ENCODE results near the gene NAPEPLD.
"Not testable (repeated sequence)": the region's sequence is repeated elsewhere in the genome, so short reads cannot be mapped to it uniquely, and the experiment has no call there.

Gene NAPEPLD

DNA sequence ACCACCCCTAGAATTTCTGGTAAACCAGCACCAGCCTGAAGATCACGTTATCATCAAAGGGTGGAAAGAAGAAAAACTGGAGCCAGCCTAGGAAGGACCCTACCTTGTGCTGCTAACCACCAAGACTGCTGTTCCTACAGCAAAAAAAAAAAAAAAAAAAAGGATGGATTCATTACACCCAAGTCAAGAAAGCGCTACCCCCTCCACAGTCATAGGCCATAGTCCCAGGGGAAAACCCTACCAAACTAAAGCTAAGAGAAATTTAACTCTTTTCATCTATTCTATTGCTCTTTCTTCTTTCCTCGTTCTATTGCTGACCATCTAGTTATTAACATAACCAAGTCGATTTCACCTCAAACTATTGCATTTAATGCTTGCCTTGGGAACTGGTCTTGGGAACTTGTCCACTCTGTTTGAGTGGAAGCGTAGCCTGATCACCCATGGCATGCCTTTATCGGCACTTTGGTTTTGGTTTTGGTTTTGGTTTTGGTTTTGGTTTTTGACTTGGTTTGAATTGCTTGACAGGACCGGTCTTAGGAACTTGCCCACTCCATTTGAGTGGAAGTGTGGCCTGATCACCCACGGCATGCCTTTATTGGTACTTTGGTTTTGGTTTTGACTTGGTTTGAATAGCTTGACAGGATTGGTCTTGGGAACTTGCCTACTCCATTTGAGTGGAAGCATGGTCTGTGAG is 6.6 kb upstream of the NAPEPLD start:
- not testable (repeated sequence) for H3K9me3 ChIP-seq (ENCODE audit: control insufficient read depth, insufficient read depth, low read depth, low read length); H3K4me1 ChIP-seq (ENCODE audit: control insufficient read depth, insufficient read depth, low read length); H3K9ac ChIP-seq (ENCODE audit: low read length); H3K27me3 ChIP-seq (ENCODE audit: control insufficient read depth, insufficient read depth, low read length); H3K36me3 ChIP-seq (ENCODE audit: control insufficient read depth, insufficient read depth, low read length); H3K27ac ChIP-seq (ENCODE audit: low read depth, low read length); H3K4me3 ChIP-seq (ENCODE audit: low read depth, low read length)

DNA sequence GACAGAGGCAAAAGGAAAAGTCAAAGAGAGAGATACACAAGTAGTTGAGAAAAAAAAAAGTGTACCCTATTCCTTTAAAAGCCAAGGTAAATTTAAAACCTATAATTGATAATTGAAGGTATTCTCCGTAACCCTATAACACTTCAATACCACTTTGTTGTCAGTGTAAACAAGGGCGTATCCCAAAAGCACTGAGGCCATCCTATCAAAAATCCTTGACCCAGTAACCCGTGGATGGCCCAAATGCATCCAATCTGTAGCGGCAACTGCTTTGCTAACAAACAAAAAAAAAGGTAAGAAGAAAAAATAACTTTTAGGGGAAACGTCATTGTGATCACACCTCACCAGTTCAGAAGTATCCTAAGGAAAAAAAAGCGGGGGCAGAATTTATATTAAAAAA is 5.1 kb upstream of the NAPEPLD start:
- H3K27ac ChIP-seq (ENCODE audit: low read depth, low read length) = no peak overlapping the region
- no peak overlapping the region for H3K9ac ChIP-seq (ENCODE audit: low read length)
- H3K4me1 ChIP-seq (ENCODE audit: control insufficient read depth, insufficient read depth, low read length) = peaks cover 9% of the 10 kb centered on the region; the same call in 1 of the 2 replicates
- no peaks in the 10 kb centered on the region for H3K27me3 ChIP-seq (ENCODE audit: control insufficient read depth, insufficient read depth, low read length)
- no peak overlapping the region for H3K4me3 ChIP-seq (ENCODE audit: low read depth, low read length)
- no peaks in the 10 kb centered on the region for H3K36me3 ChIP-seq (ENCODE audit: control insufficient read depth, insufficient read depth, low read length)
- no peaks in the 10 kb centered on the region for H3K9me3 ChIP-seq (ENCODE audit: control insufficient read depth, insufficient read depth, low read depth, low read length)

- not testable (repeated sequence) for H3K4me3 ChIP-seq (ENCODE audit: low read depth, low read length); H3K27ac ChIP-seq (ENCODE audit: low read depth, low read length)
Measured at GRCh38 chr7:103152744-103153617, 4.1 kb upstream of the NAPEPLD start.

GRCh38 chr7:103151993-103152676 is 3.2 kb upstream of the NAPEPLD start:
- not testable (repeated sequence) for H3K4me3 ChIP-seq (ENCODE audit: low read depth, low read length); H3K9ac ChIP-seq (ENCODE audit: low read length); H3K36me3 ChIP-seq (ENCODE audit: control insufficient read depth, insufficient read depth, low read length); H3K27me3 ChIP-seq (ENCODE audit: control insufficient read depth, insufficient read depth, low read length); H3K9me3 ChIP-seq (ENCODE audit: control insufficient read depth, insufficient read depth, low read depth, low read length); H3K27ac ChIP-seq (ENCODE audit: low read depth, low read length)
- peaks cover 13% of the 10 kb centered on the region; the same call in 1 of the 2 replicates for H3K4me1 ChIP-seq (ENCODE audit: control insufficient read depth, insufficient read depth, low read length)

More at GRCh38 chr7:103152744-103153617, 4.1 kb upstream of the NAPEPLD start:
- not testable (repeated sequence) for H3K9me3 ChIP-seq (ENCODE audit: control insufficient read depth, insufficient read depth, low read depth, low read length); H3K9ac ChIP-seq (ENCODE audit: low read length); H3K36me3 ChIP-seq (ENCODE audit: control insufficient read depth, insufficient read depth, low read length); H3K4me1 ChIP-seq (ENCODE audit: control insufficient read depth, insufficient read depth, low read length); H3K27me3 ChIP-seq (ENCODE audit: control insufficient read depth, insufficient read depth, low read length)

DNA sequence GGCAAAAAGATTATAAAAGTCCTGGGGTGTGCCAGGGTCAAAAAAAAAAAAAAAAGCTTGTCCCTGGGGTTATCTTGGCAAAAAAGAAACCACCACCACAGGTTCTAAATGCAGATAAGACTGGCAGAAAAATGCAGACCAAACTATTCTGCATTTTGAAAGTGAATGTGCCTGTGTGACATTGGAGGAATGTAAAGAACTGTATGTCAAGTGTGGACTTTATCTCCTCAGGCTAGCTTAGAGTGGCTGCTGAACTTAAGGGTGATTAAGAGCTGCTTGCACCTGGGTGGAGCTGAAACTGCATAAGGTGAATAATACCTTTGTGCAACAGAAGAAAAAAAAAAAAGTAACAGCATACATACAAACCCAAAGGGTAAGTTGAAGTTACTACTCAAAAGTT is 1.3 kb upstream of the NAPEPLD start:
- Histone ChIP-seq H3K36me3 (ENCODE audit: control insufficient read depth, insufficient read depth, low read length) (no peaks in the 10 kb centered on the region), H3K27ac (ENCODE audit: low read depth, low read length) (no peak overlapping the region), H3K9ac (ENCODE audit: low read length) (no peak overlapping the region), H3K4me1 (ENCODE audit: control insufficient read depth, insufficient read depth, low read length) (peaks cover 21% of the 10 kb centered on the region), H3K27me3 (ENCODE audit: control insufficient read depth, insufficient read depth, low read length) (no peaks in the 10 kb centered on the region), H3K9me3 (ENCODE audit: control insufficient read depth, insufficient read depth, low read depth, low read length) (no peaks in the 10 kb centered on the region), H3K4me3 (ENCODE audit: low read depth, low read length) (peak overlapping the region; percentile 84; the same call in 1 of the 2 replicates)

DNA sequence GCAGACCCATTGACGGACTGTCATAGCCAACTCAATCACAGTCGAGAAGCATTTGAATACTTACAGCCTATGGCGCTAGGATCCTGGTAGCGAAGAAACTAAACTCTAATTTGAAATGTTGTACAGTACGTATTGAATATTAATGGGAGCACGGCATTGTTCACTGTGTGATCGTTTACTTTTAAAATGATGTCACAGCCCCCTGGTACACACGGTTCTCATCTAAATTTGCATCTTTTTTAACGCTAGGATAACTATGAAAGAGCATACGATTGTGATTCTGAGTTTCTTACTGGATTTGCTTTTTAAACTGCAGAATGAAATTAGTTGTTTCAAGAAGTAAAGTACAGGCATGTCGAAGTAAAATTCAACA is 895 bp upstream of the NAPEPLD start:
- no peaks in the 10 kb centered on the region for H3K36me3 ChIP-seq (ENCODE audit: control insufficient read depth, insufficient read depth, low read length)
- peak overlapping the region; percentile 93 for H3K9ac ChIP-seq (ENCODE audit: low read length)
- H3K4me3 ChIP-seq (ENCODE audit: low read depth, low read length) = peak overlapping the region; percentile 84
- peak overlapping the region; percentile 91; the same call in 1 of the 2 replicates for H3K27ac ChIP-seq (ENCODE audit: low read depth, low read length)
- no peaks in the 10 kb centered on the region for H3K9me3 ChIP-seq (ENCODE audit: control insufficient read depth, insufficient read depth, low read depth, low read length)
- H3K27me3 ChIP-seq (ENCODE audit: control insufficient read depth, insufficient read depth, low read length) = no peaks in the 10 kb centered on the region
- peaks cover 21% of the 10 kb centered on the region for H3K4me1 ChIP-seq (ENCODE audit: control insufficient read depth, insufficient read depth, low read length)

GRCh38 chr7:103148131-103148993 is 537 bp downstream of the NAPEPLD start:
- no peaks in the 10 kb centered on the region for H3K27me3 ChIP-seq (ENCODE audit: control insufficient read depth, insufficient read depth, low read length)
- H3K27ac ChIP-seq (ENCODE audit: low read depth, low read length) = peak overlapping the region; percentile 91
- peak overlapping the region; percentile 93 for H3K9ac ChIP-seq (ENCODE audit: low read length)
- no peaks in the 10 kb centered on the region for H3K9me3 ChIP-seq (ENCODE audit: control insufficient read depth, insufficient read depth, low read depth, low read length)
- H3K36me3 ChIP-seq (ENCODE audit: control insufficient read depth, insufficient read depth, low read length) = no peaks in the 10 kb centered on the region
- H3K4me1 ChIP-seq (ENCODE audit: control insufficient read depth, insufficient read depth, low read length) = peaks cover 21% of the 10 kb centered on the region
- H3K4me3 ChIP-seq (ENCODE audit: low read depth, low read length) = peak overlapping the region; percentile 84

DNA sequence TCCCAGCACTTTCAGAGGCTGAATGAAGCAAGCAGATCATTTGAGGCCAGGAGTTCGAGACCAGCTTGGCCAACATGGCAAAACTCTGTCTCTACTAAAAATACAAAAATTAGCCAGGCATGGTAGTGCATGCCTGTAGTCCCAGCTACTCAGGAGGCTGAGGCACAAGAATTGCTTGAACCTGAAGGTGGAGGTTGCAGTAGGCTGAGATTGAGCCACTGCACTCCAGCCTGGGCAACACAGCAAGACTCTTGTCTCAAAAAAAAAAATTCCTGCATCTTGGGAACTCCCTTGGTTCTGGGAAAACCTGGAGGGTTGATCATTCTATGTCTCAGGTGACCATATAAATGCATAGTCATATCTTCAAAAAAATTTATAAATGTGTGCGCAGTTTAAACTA is 4.1 kb downstream of the NAPEPLD start:
- H3K9ac ChIP-seq (ENCODE audit: low read length); H3K27me3 ChIP-seq (ENCODE audit: control insufficient read depth, insufficient read depth, low read length); H3K9me3 ChIP-seq (ENCODE audit: control insufficient read depth, insufficient read depth, low read depth, low read length); H3K4me3 ChIP-seq (ENCODE audit: low read depth, low read length); H3K27ac ChIP-seq (ENCODE audit: low read depth, low read length); H3K36me3 ChIP-seq (ENCODE audit: control insufficient read depth, insufficient read depth, low read length): not testable (repeated sequence)
- peaks cover 14% of the 10 kb centered on the region for H3K4me1 ChIP-seq (ENCODE audit: control insufficient read depth, insufficient read depth, low read length)

DNA sequence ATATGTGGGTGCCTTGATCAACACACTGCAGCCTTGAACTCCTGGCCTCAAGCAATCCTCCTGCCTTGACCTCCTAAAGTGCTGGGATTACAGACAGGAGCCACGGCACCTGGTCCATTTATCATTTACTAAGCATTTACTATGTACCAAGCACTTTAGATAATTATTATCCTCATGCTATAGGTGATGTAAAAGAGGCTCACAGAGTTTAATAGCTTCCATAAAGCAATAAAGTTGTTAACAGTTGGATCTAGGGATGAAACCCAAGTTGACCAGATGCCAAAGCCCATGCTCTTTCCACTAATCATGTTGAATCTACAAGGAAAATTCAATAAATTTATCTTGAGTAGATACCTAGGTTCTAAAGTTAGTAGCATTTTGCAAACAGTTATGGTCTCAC is 5.0 kb downstream of the NAPEPLD start:
- Histone ChIP-seq H3K4me3 (ENCODE audit: low read depth, low read length) (no peak overlapping the region), H3K27me3 (ENCODE audit: control insufficient read depth, insufficient read depth, low read length) (no peaks in the 10 kb centered on the region), H3K27ac (ENCODE audit: low read depth, low read length) (no peak overlapping the region), H3K36me3 (ENCODE audit: control insufficient read depth, insufficient read depth, low read length) (0 out of 2 replicates have a peak, but pooled peaks cover 2% of the 10 kb centered on the region), H3K9ac (ENCODE audit: low read length) (no peak overlapping the region), H3K4me1 (ENCODE audit: control insufficient read depth, insufficient read depth, low read length) (peaks cover 12% of the 10 kb centered on the region), H3K9me3 (ENCODE audit: control insufficient read depth, insufficient read depth, low read depth, low read length) (no peaks in the 10 kb centered on the region)

DNA sequence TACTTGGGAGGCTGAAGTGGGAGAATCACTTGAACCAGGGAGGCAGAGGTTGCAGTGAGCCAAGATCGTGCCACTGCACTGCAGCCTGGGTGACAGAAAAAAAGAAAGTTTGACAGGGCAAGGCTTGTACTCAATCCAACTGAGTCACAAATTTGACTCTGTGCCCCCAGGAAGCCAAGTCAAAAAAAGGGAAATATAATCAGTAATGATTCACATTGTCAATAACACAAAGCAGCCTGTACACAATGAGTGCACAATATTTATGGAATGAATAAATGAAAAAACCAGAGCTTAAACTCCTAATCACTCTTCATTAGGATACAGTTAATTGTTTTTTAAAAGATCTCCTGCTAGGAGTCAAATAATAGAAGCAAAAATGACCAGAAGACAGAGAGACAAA is 6.4 kb downstream of the NAPEPLD start:
- Histone ChIP-seq H3K9me3 (ENCODE audit: control insufficient read depth, insufficient read depth, low read depth, low read length) (no peaks in the 10 kb centered on the region), H3K27ac (ENCODE audit: low read depth, low read length) (no peak overlapping the region), H3K36me3 (ENCODE audit: control insufficient read depth, insufficient read depth, low read length) (0 out of 2 replicates have a peak, but pooled peaks cover 2% of the 10 kb centered on the region), H3K4me3 (ENCODE audit: low read depth, low read length) (no peak overlapping the region), H3K4me1 (ENCODE audit: control insufficient read depth, insufficient read depth, low read length) (peaks cover 11% of the 10 kb centered on the region), H3K9ac (ENCODE audit: low read length) (no peak overlapping the region), H3K27me3 (ENCODE audit: control insufficient read depth, insufficient read depth, low read length) (no peaks in the 10 kb centered on the region)
